ENCODE data around the gene REV3L. TPM values are rescaled to one million over a fixed set of nuclear protein-coding genes. Genes with fewer than 3 reads are reported as not detected.

Gene REV3L
- total RNA-seq, 1 experiment from 2014 or later: 5.3 TPM

- Histone ChIP-seq H3K27ac (ENCODE audit: insufficient read length, low read depth, low read length) (no peak overlapping the region), H3K27me3 (ENCODE audit: insufficient read depth, low read length) (no peaks in the 10 kb centered on the region), H3K9me3 (ENCODE audit: control insufficient read depth, low read depth, low read length) (no peaks in the 10 kb centered on the region), H4K8ac (replicated peaks; ENCODE audit: insufficient read length, low read depth, low read length) (no peak overlapping the region), H3K79me1 (ENCODE audit: insufficient read depth, low read depth, low read length, poor library complexity, severe bottlenecking) (no peaks in the 10 kb centered on the region), H4K91ac (ENCODE audit: insufficient read length, low read depth, low read length) (no peak overlapping the region), H4K5ac (ENCODE audit: insufficient read length, low read depth, low read length) (no peak overlapping the region), H3K79me2 (ENCODE audit: insufficient read depth, low read length) (no peaks in the 10 kb centered on the region), H3K14ac (ENCODE audit: insufficient read depth, low read length) (no peak overlapping the region), H3K4me1 (ENCODE audit: insufficient read depth, low read length) (no peaks in the 10 kb centered on the region; the same call in 1 of the 2 replicates), H3K9ac (ENCODE audit: extremely low read depth, insufficient read length, low read length) (no peak overlapping the region), H3T11ph (ENCODE audit: low read length) (no peak overlapping the region), H4K20me1 (ENCODE audit: control insufficient read depth, insufficient read depth, insufficient read length) (no peaks in the 10 kb centered on the region), H3K23ac (ENCODE audit: insufficient read length, low read depth, low read length) (no peak overlapping the region), H3K18ac (ENCODE audit: insufficient read length, low read depth, low read length) (no peak overlapping the region), H2AK5ac (ENCODE audit: insufficient read length, low read length) (no peak overlapping the region), H3K4ac (ENCODE audit: low read depth, low read length) (no peak overlapping the region), H2BK12ac (ENCODE audit: insufficient read length, low read depth, low read length) (no peak overlapping the region), H2BK5ac (ENCODE audit: insufficient read length, low read length) (no peak overlapping the region), H3K56ac (ENCODE audit: insufficient read length, low read depth, low read length) (no peak overlapping the region), H3K4me2 (ENCODE audit: insufficient read depth, insufficient read length, low read length) (no peak overlapping the region), H2BK15ac (ENCODE audit: low read depth, low read length) (no peak overlapping the region), H2BK120ac (ENCODE audit: low read depth, low read length, poor library complexity, severe bottlenecking) (no peak overlapping the region), H2BK20ac (ENCODE audit: low read depth, low read length, poor library complexity, severe bottlenecking) (no peak overlapping the region), H2AFZ (ENCODE audit: low read length) (no peak overlapping the region), H3K23me2 (ENCODE audit: insufficient read length, low read depth, low read length, poor library complexity, severe bottlenecking) (no peaks in the 10 kb centered on the region)
- H3K4me3 Mint-ChIP-seq: no peak overlapping the region
- no CpG with 5 or more reads among the region's 2 CpGs for WGBS (ENCODE audit: extremely low coverage, insufficient read length, low lambda C conversion rate)
- peak overlapping the region in 1 of 3 experiments; percentile 38; a peak in 1 of 7 replicates for H3K27ac Mint-ChIP-seq
- peaks cover 3 to 4% of the 10 kb centered on the region in 2 experiments; a peak in 4 of 5 replicates for H3K9me3 Mint-ChIP-seq
- peaks cover 9 to 13% (median 12%) of the 10 kb centered on the region in 3 experiments for H3K36me3 Mint-ChIP-seq (ENCODE audit: insufficient read depth in 1 of 3, low read depth in 3 of 3)
- H3K4me1 Mint-ChIP-seq: peaks cover 43 to 46% of the 10 kb centered on the region in 2 experiments
- no peaks in the 10 kb centered on the region for H3K27me3 Mint-ChIP-seq (ENCODE audit: low read depth)
- no peak for TF ChIP-seq CTCF (conservative IDR thresholded peaks at IDR 0.05)
- DNase-seq: no peak
These were observed 20.6 kb upstream of the REV3L start for GRCh38 chr6:111503660-111504059.

All from H9 (cell line).